Measurements from ENCODE around the gene DPYSL5.

Gene DPYSL5

DNA sequence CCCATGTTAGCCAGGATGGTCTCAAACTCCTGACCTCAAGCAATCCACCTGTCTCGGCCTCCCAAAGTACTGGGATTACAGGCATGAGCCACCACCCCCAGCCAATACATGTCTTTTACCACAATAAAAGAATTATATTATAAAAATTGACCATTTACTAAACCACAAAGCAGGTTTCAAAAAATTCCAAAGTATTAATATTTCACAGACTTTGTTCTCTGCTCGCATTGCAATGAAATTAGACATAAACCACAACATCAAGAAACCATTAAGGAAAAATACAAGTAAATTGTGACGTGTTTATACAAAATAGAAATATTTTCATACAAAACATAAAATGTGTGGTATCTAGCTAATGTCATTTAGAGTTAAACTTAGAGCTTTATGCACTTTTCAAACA lies 109.1 kb downstream of the DPYSL5 start:
- TF ChIP-seq, protein P1, sequence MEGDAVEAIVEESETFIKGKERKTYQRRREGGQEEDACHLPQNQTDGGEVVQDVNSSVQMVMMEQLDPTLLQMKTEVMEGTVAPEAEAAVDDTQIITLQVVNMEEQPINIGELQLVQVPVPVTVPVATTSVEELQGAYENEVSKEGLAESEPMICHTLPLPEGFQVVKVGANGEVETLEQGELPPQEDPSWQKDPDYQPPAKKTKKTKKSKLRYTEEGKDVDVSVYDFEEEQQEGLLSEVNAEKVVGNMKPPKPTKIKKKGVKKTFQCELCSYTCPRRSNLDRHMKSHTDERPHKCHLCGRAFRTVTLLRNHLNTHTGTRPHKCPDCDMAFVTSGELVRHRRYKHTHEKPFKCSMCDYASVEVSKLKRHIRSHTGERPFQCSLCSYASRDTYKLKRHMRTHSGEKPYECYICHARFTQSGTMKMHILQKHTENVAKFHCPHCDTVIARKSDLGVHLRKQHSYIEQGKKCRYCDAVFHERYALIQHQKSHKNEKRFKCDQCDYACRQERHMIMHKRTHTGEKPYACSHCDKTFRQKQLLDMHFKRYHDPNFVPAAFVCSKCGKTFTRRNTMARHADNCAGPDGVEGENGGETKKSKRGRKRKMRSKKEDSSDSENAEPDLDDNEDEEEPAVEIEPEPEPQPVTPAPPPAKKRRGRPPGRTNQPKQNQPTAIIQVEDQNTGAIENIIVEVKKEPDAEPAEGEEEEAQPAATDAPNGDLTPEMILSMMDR (IDR thresholded peaks at IDR 0.05): no peak

DNA sequence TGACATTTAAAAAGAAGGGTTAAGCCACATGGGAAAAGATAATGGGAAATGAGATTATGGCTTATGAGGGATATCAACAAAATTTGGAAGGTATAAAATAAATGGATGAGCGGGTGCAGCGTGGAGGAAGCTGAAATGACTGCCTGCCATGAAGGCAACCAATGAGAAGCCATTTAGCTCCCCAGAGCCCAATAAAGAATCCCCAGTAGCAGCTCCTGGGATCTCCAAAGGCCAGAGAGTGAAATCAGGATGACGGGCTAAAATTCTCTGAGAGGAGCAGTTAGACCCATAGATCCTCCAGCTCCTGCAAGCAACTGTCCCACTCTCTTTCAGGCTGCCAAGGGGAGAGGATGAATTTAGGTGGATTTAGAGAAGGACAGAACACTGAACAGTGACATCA lies 109.6 kb downstream of the DPYSL5 start:
- TF ChIP-seq, protein P1 (IDR thresholded peaks at IDR 0.05): no peak

DNA sequence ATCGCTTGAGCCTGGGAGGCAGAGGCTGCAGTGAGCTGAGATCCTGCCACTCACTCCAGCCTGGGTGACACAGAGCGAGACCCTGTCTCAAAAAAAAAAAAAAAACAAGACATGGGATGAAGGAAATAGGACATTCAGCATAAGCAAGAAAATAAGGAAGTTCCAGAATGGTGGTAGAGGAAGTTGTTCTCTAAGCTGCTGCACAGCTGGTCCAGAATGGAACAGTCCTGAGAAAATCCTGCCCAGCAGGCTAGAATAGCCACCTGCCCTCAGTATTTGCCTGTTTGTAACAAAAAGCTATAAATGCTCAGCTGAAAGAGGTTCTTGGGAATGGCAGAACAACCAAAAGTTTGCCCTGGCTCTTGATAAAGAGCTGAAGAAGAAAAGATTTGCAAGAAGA lies 111.4 kb downstream of the DPYSL5 start:
- TF ChIP-seq, protein P1 (IDR thresholded peaks at IDR 0.05): no peak

DNA sequence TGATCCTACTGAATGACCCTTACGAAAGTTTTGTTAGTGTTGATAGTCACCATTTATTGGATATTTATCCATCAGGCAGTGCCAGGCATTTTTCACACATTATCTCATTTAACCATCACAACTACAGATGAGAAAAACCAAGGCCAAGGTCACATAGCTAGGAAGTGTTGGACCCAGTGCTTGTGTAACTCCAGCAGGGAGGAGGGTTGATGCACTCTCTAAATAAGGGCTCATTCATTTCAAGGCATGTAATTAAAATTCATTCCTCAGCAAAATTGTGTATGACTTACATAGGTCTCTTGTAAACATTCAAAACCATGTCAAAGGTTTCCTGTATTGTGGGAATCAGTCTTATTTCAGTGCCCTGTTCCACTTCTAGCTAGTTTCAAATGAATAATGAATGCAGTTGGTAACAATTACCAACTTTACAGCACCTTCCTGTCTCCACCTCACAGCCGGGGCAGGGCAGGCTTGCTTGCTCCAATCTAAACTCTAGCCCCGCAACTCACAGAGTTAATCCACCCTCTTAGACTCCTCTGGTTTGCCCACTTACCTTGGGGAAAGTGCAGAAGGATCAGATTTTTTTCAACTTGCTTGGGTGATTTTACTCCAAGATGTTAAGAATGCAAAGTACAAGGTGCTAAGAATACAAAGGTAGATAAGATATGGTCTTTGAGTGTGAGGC lies 116.7 kb downstream of the DPYSL5 start:
- TF ChIP-seq, protein P1 (IDR thresholded peaks at IDR 0.05): no peak

- TF ChIP-seq, protein P1 (IDR thresholded peaks at IDR 0.05): no peak
Measured at GRCh38 chr2:26968001-26968400, 120.1 kb downstream of the DPYSL5 start.

GRCh38 chr2:26969077-26969844 lies 121.3 kb downstream of the DPYSL5 start:
- TF ChIP-seq, protein P1 (IDR thresholded peaks at IDR 0.05): no peak

DNA sequence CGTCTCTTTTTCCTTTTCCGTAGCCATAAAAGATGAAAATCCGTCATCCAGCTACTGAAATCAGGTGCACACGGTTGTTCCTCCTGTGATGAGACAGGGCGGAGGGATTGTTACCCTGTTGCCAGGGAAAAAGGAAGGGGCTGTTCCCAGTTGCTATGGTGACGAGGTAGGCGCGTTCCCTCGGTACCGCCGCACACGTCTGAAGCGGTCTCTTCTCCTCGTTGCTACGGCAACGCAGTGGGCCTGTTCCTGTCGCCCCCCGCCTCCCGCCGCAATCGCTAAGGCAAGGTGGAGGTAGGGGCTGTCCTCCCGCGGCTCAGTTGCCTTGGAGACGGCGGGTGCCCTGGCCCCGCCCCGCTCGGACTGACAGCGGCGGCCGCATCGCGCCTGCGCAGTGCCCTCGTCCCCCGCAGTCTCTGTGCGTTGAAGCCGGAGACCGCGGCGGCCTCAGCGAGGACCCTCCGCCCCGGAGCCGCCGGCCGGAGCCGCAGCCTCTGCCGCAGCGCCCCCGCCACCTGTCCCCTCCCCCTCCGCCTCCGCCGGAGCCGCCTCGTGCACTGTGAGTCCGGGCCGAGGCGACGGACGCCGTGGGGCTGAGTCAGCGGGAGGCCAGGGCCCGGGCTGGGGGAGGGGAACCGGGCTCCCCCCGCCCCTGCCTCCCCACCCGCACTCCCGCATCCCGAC lies 122.5 kb downstream of the DPYSL5 start, which contains the start of gene MAPRE3:
MAPRE3 (plus strand) TSS at position 394 of the 684 bp plus-strand sequence. CDS start 51,582 bp downstream, outside the sequence.
- TF ChIP-seq, protein P1 (IDR thresholded peaks at IDR 0.05): no peak

Measured in LNCAP (cell line).